ENCODE results near the gene ARMC12. TPM values are rescaled to one million over a fixed set of nuclear protein-coding genes. Genes with fewer than 3 reads are reported as not detected.

The ARMC12 gene
- total and polyA plus RNA-seq, 2 of the 13 experiments (the other 11 are each of a cell fraction or from before 2014, with no cell fraction given) = 1.3 TPM; not detected in 1

GRCh38 chr6:35722121-35722761 is 14.6 kb upstream of the ARMC12 start (continued):
- TF ChIP-seq, protein P1, sequence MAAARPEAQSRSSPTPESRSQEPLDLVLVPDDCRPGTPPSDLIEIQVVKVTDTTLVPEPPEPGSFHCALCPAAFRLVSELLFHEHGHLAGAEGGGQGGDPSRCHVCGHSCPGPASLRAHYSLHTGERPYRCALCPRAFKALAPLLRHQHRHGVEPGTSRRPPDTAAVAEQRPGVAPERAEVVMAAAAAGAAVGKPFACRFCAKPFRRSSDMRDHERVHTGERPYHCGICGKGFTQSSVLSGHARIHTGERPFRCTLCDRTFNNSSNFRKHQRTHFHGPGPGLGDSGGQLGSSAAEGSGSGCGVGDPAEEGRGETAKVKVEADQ (CRISPR knock-in tag; IDR thresholded peaks at IDR 0.05; ENCODE audit: borderline replicate concordance) = no peak
- TF ChIP-seq GTF3A (CRISPR knock-in tag; conservative IDR thresholded peaks at IDR 0.05) = no peak
- TF ChIP-seq ZNF431 (CRISPR knock-in tag; IDR thresholded peaks at IDR 0.05; ENCODE audit: borderline replicate concordance, low read depth) = no peak
- TF ChIP-seq XBP1 (CRISPR knock-in tag; IDR thresholded peaks at IDR 0.05) = no peak
- peak; percentile 58 for TF ChIP-seq ZFX (CRISPR knock-in tag; IDR thresholded peaks at IDR 0.05; ENCODE audit: low read depth)
- TF ChIP-seq EEA1 (CRISPR knock-in tag; IDR thresholded peaks at IDR 0.05; ENCODE audit: borderline replicate concordance) = no peak
- TF ChIP-seq ZNF580 (CRISPR knock-in tag; IDR thresholded peaks at IDR 0.05; ENCODE audit: borderline replicate concordance, low read depth) = 0 out of 2 replicates have a peak, but pooled peaks have one; percentile 47
- no peak for TF ChIP-seq TEAD3 (CRISPR knock-in tag; optimal IDR thresholded peaks at IDR 0.05; ENCODE audit: borderline replicate concordance)
- no peak for TF ChIP-seq ZNF616 (CRISPR knock-in tag; IDR thresholded peaks at IDR 0.05; ENCODE audit: low read depth)
- peak; percentile 68 for TF ChIP-seq HNF4A (CRISPR knock-in tag; IDR thresholded peaks at IDR 0.05)
- TF ChIP-seq, protein P2, sequence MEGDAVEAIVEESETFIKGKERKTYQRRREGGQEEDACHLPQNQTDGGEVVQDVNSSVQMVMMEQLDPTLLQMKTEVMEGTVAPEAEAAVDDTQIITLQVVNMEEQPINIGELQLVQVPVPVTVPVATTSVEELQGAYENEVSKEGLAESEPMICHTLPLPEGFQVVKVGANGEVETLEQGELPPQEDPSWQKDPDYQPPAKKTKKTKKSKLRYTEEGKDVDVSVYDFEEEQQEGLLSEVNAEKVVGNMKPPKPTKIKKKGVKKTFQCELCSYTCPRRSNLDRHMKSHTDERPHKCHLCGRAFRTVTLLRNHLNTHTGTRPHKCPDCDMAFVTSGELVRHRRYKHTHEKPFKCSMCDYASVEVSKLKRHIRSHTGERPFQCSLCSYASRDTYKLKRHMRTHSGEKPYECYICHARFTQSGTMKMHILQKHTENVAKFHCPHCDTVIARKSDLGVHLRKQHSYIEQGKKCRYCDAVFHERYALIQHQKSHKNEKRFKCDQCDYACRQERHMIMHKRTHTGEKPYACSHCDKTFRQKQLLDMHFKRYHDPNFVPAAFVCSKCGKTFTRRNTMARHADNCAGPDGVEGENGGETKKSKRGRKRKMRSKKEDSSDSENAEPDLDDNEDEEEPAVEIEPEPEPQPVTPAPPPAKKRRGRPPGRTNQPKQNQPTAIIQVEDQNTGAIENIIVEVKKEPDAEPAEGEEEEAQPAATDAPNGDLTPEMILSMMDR (CRISPR knock-in tag; IDR thresholded peaks at IDR 0.05) = no peak
- no peak for TF ChIP-seq ZNF138 (CRISPR knock-in tag; IDR thresholded peaks at IDR 0.05; ENCODE audit: low read depth)
- no peak for TF ChIP-seq ZNF749 (CRISPR knock-in tag; IDR thresholded peaks at IDR 0.05; ENCODE audit: borderline replicate concordance)
- TF ChIP-seq FOXP4 (CRISPR knock-in tag; IDR thresholded peaks at IDR 0.05) = no peak
- TF ChIP-seq CSRNP2 (CRISPR knock-in tag; conservative IDR thresholded peaks at IDR 0.05; ENCODE audit: low read depth) = no peak
- peak; percentile 23 for TF ChIP-seq XRCC5 (optimal IDR thresholded peaks at IDR 0.05; ENCODE audit: low read length)
- no peak for TF ChIP-seq KLF6 (CRISPR knock-in tag; IDR thresholded peaks at IDR 0.05)
- TF ChIP-seq, protein P3, sequence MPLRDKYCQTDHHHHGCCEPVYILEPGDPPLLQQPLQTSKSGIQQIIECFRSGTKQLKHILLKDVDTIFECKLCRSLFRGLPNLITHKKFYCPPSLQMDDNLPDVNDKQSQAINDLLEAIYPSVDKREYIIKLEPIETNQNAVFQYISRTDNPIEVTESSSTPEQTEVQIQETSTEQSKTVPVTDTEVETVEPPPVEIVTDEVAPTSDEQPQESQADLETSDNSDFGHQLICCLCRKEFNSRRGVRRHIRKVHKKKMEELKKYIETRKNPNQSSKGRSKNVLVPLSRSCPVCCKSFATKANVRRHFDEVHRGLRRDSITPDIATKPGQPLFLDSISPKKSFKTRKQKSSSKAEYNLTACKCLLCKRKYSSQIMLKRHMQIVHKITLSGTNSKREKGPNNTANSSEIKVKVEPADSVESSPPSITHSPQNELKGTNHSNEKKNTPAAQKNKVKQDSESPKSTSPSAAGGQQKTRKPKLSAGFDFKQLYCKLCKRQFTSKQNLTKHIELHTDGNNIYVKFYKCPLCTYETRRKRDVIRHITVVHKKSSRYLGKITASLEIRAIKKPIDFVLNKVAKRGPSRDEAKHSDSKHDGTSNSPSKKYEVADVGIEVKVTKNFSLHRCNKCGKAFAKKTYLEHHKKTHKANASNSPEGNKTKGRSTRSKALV (CRISPR knock-in tag; IDR thresholded peaks at IDR 0.05) = no peak
- 0 out of 2 replicates have a peak, but pooled peaks have one; percentile 33 for TF ChIP-seq ZNF878 (CRISPR knock-in tag; IDR thresholded peaks at IDR 0.05)
- no peak for TF ChIP-seq ELF3 (CRISPR knock-in tag; IDR thresholded peaks at IDR 0.05)
- no peak for TF ChIP-seq NFKBIZ (CRISPR knock-in tag; IDR thresholded peaks at IDR 0.05)

All from HepG2 (cell line).